Loucy (cell line): ENCODE results near the gene OR51T1.
"Not testable (repeated sequence)": the region's sequence is repeated elsewhere in the genome, so short reads cannot be mapped to it uniquely, and the experiment has no call there.

Experiments
- H2AFZ ChIP-seq: fragments of 200-600 bp; sonication (generic); 2 replicates; pipeline ENCODE4 v1.6.0; 2016; ENCODE audit warnings: antibody characterized with exemption, mild to moderate bottlenecking, low read length, moderate library complexity
- H3F3A ChIP-seq: fragments of 200-600 bp; 2 replicates; pipeline ENCODE4 v1.6.0; 2016; ENCODE audit warnings: antibody characterized with exemption, low read depth, mild to moderate bottlenecking
- H3K27me3 ChIP-seq: fragments of 200-600 bp; sonication (generic); 2 replicates; pipeline ENCODE4 v1.6.1; 2014; ENCODE audit warnings: low read length, mild to moderate bottlenecking; ENCODE audit not compliant: insufficient read depth, poor library complexity, severe bottlenecking
- H3K36me3 ChIP-seq: fragments of 200-600 bp; sonication (generic); 2 replicates; pipeline ENCODE4 v1.6.1; 2016; ENCODE audit warnings: low read length; ENCODE audit not compliant: insufficient read depth
- H3K4me1 ChIP-seq: fragments of 200-600 bp; sonication (generic); 2 replicates; pipeline ENCODE4 v1.5.1; 2014; ENCODE audit warnings: low read length, mild to moderate bottlenecking; ENCODE audit not compliant: insufficient read depth, poor library complexity, severe bottlenecking
- H3K4me2 ChIP-seq: fragments of 200-600 bp; sonication (generic); 2 replicates; pipeline ENCODE4 v1.6.0; 2014; ENCODE audit warnings: antibody characterized with exemption, low read length, low read depth, mild to moderate bottlenecking; ENCODE audit not compliant: poor library complexity, severe bottlenecking
- H3K4me3 ChIP-seq: fragments of 200-600 bp; sonication (generic); 2 replicates; pipeline ENCODE4 v1.5.1; 2014; ENCODE audit warnings: low read length, mild to moderate bottlenecking, mixed read lengths; ENCODE audit not compliant: poor library complexity, severe bottlenecking
- H3K79me2 ChIP-seq: fragments of 200-600 bp; sonication (generic); 2 replicates; pipeline ENCODE4 v1.6.1; 2014; ENCODE audit warnings: low read length; ENCODE audit not compliant: insufficient read depth
- H3K9ac ChIP-seq: fragments of 200-600 bp; sonication (generic); 2 replicates; pipeline ENCODE4 v1.6.0; 2014; ENCODE audit warnings: mild to moderate bottlenecking, low read depth, low read length, moderate library complexity; ENCODE audit not compliant: poor library complexity, severe bottlenecking
- H3K9me2 ChIP-seq: fragments of 200-600 bp; sonication (generic); replicated peaks from 2 replicates; pipeline ENCODE4 v1.6.1; 2016; ENCODE audit warnings: low read depth, low read length, mixed read lengths
- H3K9me3 ChIP-seq: fragments of 200-600 bp; sonication (generic); 2 replicates; pipeline ENCODE4 v1.6.1; 2014; ENCODE audit warnings: mild to moderate bottlenecking, antibody characterized with exemption, low read length, low read depth; ENCODE audit not compliant: insufficient read depth
- H4K20me1 ChIP-seq: fragments of 200-600 bp; sonication (generic); 2 replicates; pipeline ENCODE4 v1.6.0; 2014; ENCODE audit warnings: antibody characterized with exemption, low read length, mild to moderate bottlenecking; ENCODE audit not compliant: insufficient read depth, poor library complexity, severe bottlenecking
- EZH2phosphoT487 ChIP-seq: fragments of 200-600 bp; IDR thresholded peaks from 2 replicates; pipeline ENCODE4 v1.6.1; 2018; ENCODE audit warnings: antibody characterized with exemption, mild to moderate bottlenecking, moderate library complexity, borderline replicate concordance
- TF ChIP-seq, protein P1 (sequence below): fragments of 200-600 bp; sonication (generic); conservative IDR thresholded peaks from 2 replicates; pipeline ENCODE4 v1.5.1; 2014; ENCODE audit warnings: mild to moderate bottlenecking, antibody characterized with exemption, low read length

OR51T1 gene

DNA sequence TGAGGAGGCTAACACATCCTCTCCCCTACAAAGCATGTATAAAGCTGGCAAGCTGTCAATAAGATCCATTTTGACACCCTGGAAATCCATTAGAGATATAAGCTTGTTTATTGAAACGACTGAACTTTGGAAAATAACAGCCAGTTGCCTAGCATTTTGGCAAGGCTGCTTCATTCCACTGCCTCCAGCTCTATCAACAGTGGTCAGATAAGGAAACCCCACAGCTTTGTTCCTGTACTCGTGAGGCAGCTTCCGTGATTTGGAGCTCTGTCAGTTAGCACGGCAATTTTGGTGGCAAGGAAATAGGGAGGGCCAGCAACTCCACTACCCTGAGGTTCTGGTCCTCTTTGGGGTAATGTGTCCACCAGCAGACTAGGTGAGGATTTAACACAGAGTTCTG lies 30.7 kb upstream of the OR51T1 start:
- no peaks in the 10 kb centered on the region for H4K20me1 ChIP-seq
- H3K27me3 ChIP-seq, result no peaks in the 10 kb centered on the region
- H3K9ac ChIP-seq, result no peak overlapping the region
- no peaks in the 10 kb centered on the region for H3K4me1 ChIP-seq
- no peaks in the 10 kb centered on the region for H3K9me2 ChIP-seq
- H2AFZ ChIP-seq, result no peak overlapping the region
- no peaks in the 10 kb centered on the region for H3F3A ChIP-seq
- no peaks in the 10 kb centered on the region for H3K9me3 ChIP-seq
- no peak overlapping the region for H3K4me2 ChIP-seq
- H3K79me2 ChIP-seq, result no peaks in the 10 kb centered on the region
- H3K4me3 ChIP-seq, result no peak overlapping the region
- no peaks in the 10 kb centered on the region for H3K36me3 ChIP-seq
- no peak for TF ChIP-seq EZH2phosphoT487
- TF ChIP-seq, protein P1, sequence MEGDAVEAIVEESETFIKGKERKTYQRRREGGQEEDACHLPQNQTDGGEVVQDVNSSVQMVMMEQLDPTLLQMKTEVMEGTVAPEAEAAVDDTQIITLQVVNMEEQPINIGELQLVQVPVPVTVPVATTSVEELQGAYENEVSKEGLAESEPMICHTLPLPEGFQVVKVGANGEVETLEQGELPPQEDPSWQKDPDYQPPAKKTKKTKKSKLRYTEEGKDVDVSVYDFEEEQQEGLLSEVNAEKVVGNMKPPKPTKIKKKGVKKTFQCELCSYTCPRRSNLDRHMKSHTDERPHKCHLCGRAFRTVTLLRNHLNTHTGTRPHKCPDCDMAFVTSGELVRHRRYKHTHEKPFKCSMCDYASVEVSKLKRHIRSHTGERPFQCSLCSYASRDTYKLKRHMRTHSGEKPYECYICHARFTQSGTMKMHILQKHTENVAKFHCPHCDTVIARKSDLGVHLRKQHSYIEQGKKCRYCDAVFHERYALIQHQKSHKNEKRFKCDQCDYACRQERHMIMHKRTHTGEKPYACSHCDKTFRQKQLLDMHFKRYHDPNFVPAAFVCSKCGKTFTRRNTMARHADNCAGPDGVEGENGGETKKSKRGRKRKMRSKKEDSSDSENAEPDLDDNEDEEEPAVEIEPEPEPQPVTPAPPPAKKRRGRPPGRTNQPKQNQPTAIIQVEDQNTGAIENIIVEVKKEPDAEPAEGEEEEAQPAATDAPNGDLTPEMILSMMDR, result no peak

DNA sequence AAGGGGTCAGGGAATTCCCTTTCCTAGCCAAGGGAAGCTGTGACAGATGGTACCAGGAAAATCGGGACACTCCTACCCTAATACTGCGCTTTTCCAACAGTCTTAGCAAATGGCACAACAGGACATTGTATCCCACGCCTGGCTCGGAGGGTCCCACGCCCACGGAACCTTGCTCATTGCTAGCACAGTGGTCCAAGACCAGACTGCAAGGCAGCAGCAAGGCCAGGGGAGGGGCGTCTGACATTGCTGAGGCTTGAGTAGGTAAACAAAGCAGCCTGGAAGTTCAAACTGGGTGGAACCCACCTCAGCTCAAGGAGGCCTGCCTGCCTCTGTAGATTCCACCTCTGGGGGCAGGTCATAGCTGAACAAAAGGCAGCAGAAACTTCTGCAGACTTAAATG lies 27.4 kb upstream of the OR51T1 start:
- not testable (repeated sequence) for H3K4me1 ChIP-seq, H3K79me2 ChIP-seq, H3K9ac ChIP-seq, H2AFZ ChIP-seq, H4K20me1 ChIP-seq, H3K9me2 ChIP-seq, H3K27me3 ChIP-seq, H3K36me3 ChIP-seq, H3K9me3 ChIP-seq, H3K4me3 ChIP-seq, H3F3A ChIP-seq, H3K4me2 ChIP-seq

DNA sequence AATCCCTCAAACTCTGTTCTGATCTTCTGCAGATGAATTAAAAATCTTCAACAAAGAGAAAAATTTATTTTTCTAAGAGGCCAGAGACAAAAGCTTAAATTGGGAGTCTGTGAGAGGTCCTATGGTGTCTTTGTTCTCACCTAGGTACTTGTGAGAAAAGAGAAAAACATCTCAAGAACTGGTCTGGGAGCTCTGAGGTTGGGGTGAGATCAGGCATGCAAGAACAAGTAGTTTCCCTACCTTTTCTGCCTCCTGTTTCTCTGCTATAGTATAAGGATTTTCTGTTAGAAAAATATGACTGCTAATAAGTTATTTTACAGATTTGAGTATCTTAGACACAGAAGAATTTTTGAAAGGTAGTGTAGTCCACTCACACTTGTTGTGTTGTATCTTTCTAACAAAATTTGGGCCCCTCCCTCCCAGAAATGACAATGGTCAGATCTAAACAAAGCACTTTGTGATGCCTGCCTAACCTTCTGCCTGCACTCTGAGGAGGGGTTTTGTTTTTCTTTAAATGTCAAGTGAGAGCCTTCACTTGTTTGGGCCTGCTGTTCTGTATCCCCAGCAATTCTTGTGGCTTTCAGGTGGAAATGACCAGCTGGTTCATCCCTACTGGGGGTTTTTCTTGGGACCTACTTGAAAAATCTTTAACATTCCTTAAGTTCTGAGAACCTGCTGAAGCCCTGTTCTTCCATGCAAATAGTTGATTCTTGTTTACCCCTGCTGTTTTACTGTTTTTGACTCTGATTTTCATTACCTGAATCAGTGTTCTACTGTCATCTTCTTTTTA lies 19.1 kb upstream of the OR51T1 start:
- H3K79me2 ChIP-seq, result no peaks in the 10 kb centered on the region
- H3K4me3 ChIP-seq, result no peak overlapping the region
- no peaks in the 10 kb centered on the region for H3K36me3 ChIP-seq
- no peaks in the 10 kb centered on the region for H3F3A ChIP-seq
- H3K4me1 ChIP-seq, result no peaks in the 10 kb centered on the region
- TF ChIP-seq EZH2phosphoT487, result no peak
- TF ChIP-seq, protein P1, result no peak
- no peaks in the 10 kb centered on the region for H3K9me3 ChIP-seq
- H3K27me3 ChIP-seq, result no peaks in the 10 kb centered on the region
- H4K20me1 ChIP-seq, result no peaks in the 10 kb centered on the region
- H3K9ac ChIP-seq, result no peak overlapping the region
- H3K4me2 ChIP-seq, result no peak overlapping the region
- H3K9me2 ChIP-seq, result no peaks in the 10 kb centered on the region
- H2AFZ ChIP-seq, result no peak overlapping the region

DNA sequence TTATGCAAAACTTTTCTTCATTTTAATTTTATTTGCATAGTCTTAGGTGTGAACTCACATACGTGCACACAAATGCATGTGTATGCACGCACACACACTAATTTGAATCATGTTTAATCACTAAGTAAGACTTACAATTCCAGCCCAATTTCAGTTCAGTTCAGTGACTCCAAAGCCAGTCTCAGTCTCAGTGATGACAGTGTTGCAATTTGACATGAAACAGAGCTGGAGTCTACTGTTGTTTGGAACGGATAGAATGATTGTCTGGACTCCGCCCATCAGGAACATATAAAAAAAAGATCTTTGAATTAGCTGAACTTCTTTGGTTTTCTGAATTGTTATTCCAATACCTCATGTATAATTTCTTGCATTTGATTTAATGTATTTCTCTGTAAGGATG lies 17.8 kb upstream of the OR51T1 start:
- no peak overlapping the region for H3K9ac ChIP-seq
- no peak for TF ChIP-seq EZH2phosphoT487
- TF ChIP-seq, protein P1, result no peak
- no peaks in the 10 kb centered on the region for H3K36me3 ChIP-seq
- no peaks in the 10 kb centered on the region for H3F3A ChIP-seq
- no peak overlapping the region for H2AFZ ChIP-seq
- no peaks in the 10 kb centered on the region for H3K4me1 ChIP-seq
- no peaks in the 10 kb centered on the region for H3K9me3 ChIP-seq
- no peaks in the 10 kb centered on the region for H4K20me1 ChIP-seq
- no peak overlapping the region for H3K4me2 ChIP-seq
- H3K79me2 ChIP-seq, result no peaks in the 10 kb centered on the region
- no peak overlapping the region for H3K4me3 ChIP-seq
- H3K27me3 ChIP-seq, result no peaks in the 10 kb centered on the region
- H3K9me2 ChIP-seq, result no peaks in the 10 kb centered on the region
